PC-9 (cell line): Measurements from ENCODE around the gene FUT7. TPM values are rescaled to one million over a fixed set of nuclear protein-coding genes. Genes with fewer than 3 reads are reported as not detected.

ENCODE experiments used
- BruUV-seq: library from RNA; stranded (reverse); fragments of 400-500 nt; replicated peaks from 2 replicates; lab custom pipeline; 2021; lab: Mats Ljungman, UMichigan
- CTCF ChIA-PET: fragments of 300-600 bp; sonication (Branson Sonifier 250); formaldehyde crosslinking; loops from one replicate; lab custom pipeline; 2022; ENCODE audit warnings: antibody characterized with exemption; lab: Charles Lee
- POLR2A ChIA-PET: fragments of 300-600 bp; sonication (Branson Sonifier 250); formaldehyde crosslinking; loops from one replicate; lab custom pipeline; 2022; ENCODE audit warnings: antibody characterized with exemption; ENCODE audit not compliant: unreplicated experiment; lab: Charles Lee
- DNase-seq, 2 experiments: peaks; one replicate each; pipeline versions ENCODE4 v3.0.0 to v3.0.0-alpha.2; 2015 to 2022; ENCODE audit warnings: mixed read lengths in 1 of 2
- H2AFZ ChIP-seq: fragments of 200-600 bp; sonication (generic); 2 replicates; pipeline ENCODE4 v1.8.1; 2017; ENCODE audit warnings: antibody characterized with exemption
- H3F3A ChIP-seq: fragments of 200-600 bp; sonication (generic); 2 replicates; pipeline ENCODE4 v1.8.1; 2017; ENCODE audit warnings: antibody characterized with exemption, mild to moderate bottlenecking, low read depth; ENCODE audit not compliant: insufficient read depth
- H3K27ac ChIP-seq: fragments of 200-600 bp; sonication (generic); 2 replicates; pipeline ENCODE4 v1.6.1; 2016; ENCODE audit warnings: mixed run types
- H3K27me3 ChIP-seq: fragments of 200-600 bp; sonication (generic); 2 replicates; pipeline ENCODE4 v1.6.1; 2016; ENCODE audit warnings: low read depth, mixed run types; ENCODE audit not compliant: insufficient read depth
- H3K36me3 ChIP-seq: fragments of 200-600 bp; sonication (generic); 2 replicates; pipeline ENCODE4 v1.6.1; 2016; ENCODE audit warnings: low read depth, mixed run types
- H3K4me1 ChIP-seq: fragments of 200-600 bp; sonication (generic); replicated peaks from 2 replicates; pipeline ENCODE4 v1.6.1; 2016; ENCODE audit warnings: mixed run types; ENCODE audit not compliant: insufficient read depth
- H3K4me2 ChIP-seq: fragments of 200-600 bp; sonication (generic); 2 replicates; pipeline ENCODE4 v1.6.1; 2017; ENCODE audit warnings: mixed run types
- H3K4me3 ChIP-seq: fragments of 200-600 bp; sonication (generic); 2 replicates; pipeline ENCODE4 v1.6.1; 2016; ENCODE audit warnings: mixed run types
- H3K79me2 ChIP-seq: fragments of 200-600 bp; sonication (generic); 2 replicates; pipeline ENCODE4 v1.6.1; 2017; ENCODE audit warnings: low read depth, mixed run types
- H3K9me2 ChIP-seq: fragments of 200-600 bp; sonication (generic); 2 replicates; pipeline ENCODE4 v1.8.1; 2017; ENCODE audit warnings: mild to moderate bottlenecking; ENCODE audit not compliant: insufficient read depth
- H3K9me3 ChIP-seq: fragments of 200-600 bp; sonication (generic); 2 replicates; pipeline ENCODE4 v1.8.1; 2016; ENCODE audit warnings: low read depth; ENCODE audit not compliant: insufficient read depth
- H4K20me1 ChIP-seq: fragments of 200-600 bp; sonication (generic); 2 replicates; pipeline ENCODE4 v1.8.1; 2017; ENCODE audit not compliant: insufficient read depth
- CTCF ChIP-seq: fragments of 200-600 bp; sonication (generic); conservative IDR thresholded peaks from 2 replicates; pipeline ENCODE4 v1.6.1; 2017; ENCODE audit warnings: mixed run types, antibody characterized with exemption, mild to moderate bottlenecking, moderate library complexity
- EZH2 ChIP-seq: fragments of 200-600 bp; sonication (generic); IDR thresholded peaks from 2 replicates; pipeline ENCODE4 v1.8.0; 2017; ENCODE audit warnings: antibody characterized with exemption, low read depth
- intact Hi-C: fragments of 100-400 bp; cut with micrococcal nuclease; formaldehyde crosslinking; loops from one replicate; pipeline ENCODE4 v1.10.0; 2022; ENCODE audit not compliant: unreplicated experiment
- total RNA-seq: library from RNA; stranded (reverse); gene quantifications from 2 replicates; pipeline ENCODE4 v1.2.3, GENCODE V29; 2021

Gene FUT7
- total RNA-seq, 1 experiment from 2014 or later: not detected

- no peak overlapping the region for H3K27ac ChIP-seq
- no peaks in the 10 kb centered on the region for H3K27me3 ChIP-seq
- H3K9me3 ChIP-seq: no peaks in the 10 kb centered on the region
- BruUV-seq: no TSS peak
- no peak for TF ChIP-seq EZH2
- TF ChIP-seq CTCF: no peak
- no peak overlapping the region for H3K4me3 ChIP-seq
- no peaks in the 10 kb centered on the region for H3K36me3 ChIP-seq
- 0 out of 2 replicates have a peak, but pooled peaks cover 5% of the 10 kb centered on the region for H3K4me1 ChIP-seq
- peaks cover 7% of the 10 kb centered on the region; the same call in 1 of the 2 replicates for H3K79me2 ChIP-seq
- peaks cover 27% of the 10 kb centered on the region; the same call in 1 of the 2 replicates for H3F3A ChIP-seq
- no peaks in the 10 kb centered on the region for H3K9me2 ChIP-seq
- H3K4me2 ChIP-seq: no peak overlapping the region
- H2AFZ ChIP-seq: no peak overlapping the region
- CTCF ChIA-PET: no interaction called here
- POLR2A ChIA-PET: interaction anchor here (0.5 kb wide), 1 partner anchor 77 kb away, joined by 21 read pairs; no protein-coding TSS in a partner anchor
- intact Hi-C loops: no loop called here
- no peaks in the 10 kb centered on the region; the same call in 1 of the 2 replicates for H4K20me1 ChIP-seq
- no peak for DNase-seq
Measured at GRCh38 chr9:136990242-136990911, 41.5 kb downstream of the FUT7 start.

GRCh38 chr9:136988872-136989271 lies 43.0 kb downstream of the FUT7 start:
- POLR2A ChIA-PET: no interaction called here
- no peak overlapping the region for H3K27ac ChIP-seq
- BruUV-seq: no TSS peak

GRCh38 chr9:136985853-136986252 lies 46.0 kb downstream of the FUT7 start:
- Histone ChIP-seq H3K4me3 (no peak overlapping the region), H3K36me3 (no peaks in the 10 kb centered on the region), H3K9me2 (no peaks in the 10 kb centered on the region), H3K27me3 (no peaks in the 10 kb centered on the region), H3K4me1 (peaks cover 9% of the 10 kb centered on the region), H3K27ac (no peak overlapping the region), H2AFZ (no peak overlapping the region), H3K4me2 (no peak overlapping the region), H4K20me1 (no peaks in the 10 kb centered on the region; the same call in 1 of the 2 replicates), H3F3A (peaks cover 15% of the 10 kb centered on the region; the same call in 1 of the 2 replicates), H3K9me3 (no peaks in the 10 kb centered on the region), H3K79me2 (no peaks in the 10 kb centered on the region)
- TF ChIP-seq EZH2: no peak
- ChIA-PET CTCF (no interaction called here), POLR2A (no interaction called here)
- intact Hi-C loops: no loop called here
- DNase-seq: no peak
- BruUV-seq: no TSS peak

More at GRCh38 chr9:136988872-136989271, 43.0 kb downstream of the FUT7 start:
- intact Hi-C loops: no loop called here
- no peaks in the 10 kb centered on the region for H3K9me2 ChIP-seq
- H2AFZ ChIP-seq: no peak overlapping the region
- no peaks in the 10 kb centered on the region for H3K36me3 ChIP-seq
- 0 out of 2 replicates have a peak, but pooled peaks cover 5% of the 10 kb centered on the region for H3K4me1 ChIP-seq
- H3K9me3 ChIP-seq: no peaks in the 10 kb centered on the region
- no peaks in the 10 kb centered on the region for H3K27me3 ChIP-seq
- H4K20me1 ChIP-seq: no peaks in the 10 kb centered on the region; the same call in 1 of the 2 replicates
- no peak for DNase-seq
- H3K4me3 ChIP-seq: no peak overlapping the region
- H3K4me2 ChIP-seq: no peak overlapping the region
- peaks cover 7% of the 10 kb centered on the region; the same call in 1 of the 2 replicates for H3K79me2 ChIP-seq
- TF ChIP-seq CTCF (no peak), EZH2 (no peak)
- peaks cover 27% of the 10 kb centered on the region; the same call in 1 of the 2 replicates for H3F3A ChIP-seq
- CTCF ChIA-PET: interaction anchor here (0.6 to 0.7 kb wide), 2 partner anchors 12 to 355 kb away, joined by 5 to 8 read pairs; no protein-coding TSS in a partner anchor
